Measurements from ENCODE around the gene SBK2.

SBK2 gene

GRCh38 chr19:55494172-55494761 lies 42.7 kb downstream of the SBK2 start:
- H3K27ac ChIP-seq (ENCODE audit: insufficient read depth in 1 of 2, low read depth in 1 of 2, low read length in 2 of 2, poor library complexity in 1 of 2, severe bottlenecking in 2 of 2): no peak overlapping the region
- peaks cover 0 to 6% (median 3%) of the 10 kb centered on the region in 4 experiments for H3K4me1 ChIP-seq (ENCODE audit: control extremely low read depth in 1 of 4, control insufficient read depth in 4 of 4, insufficient read depth in 4 of 4, low read length in 3 of 4)
- H3K4me3 ChIP-seq (ENCODE audit: control insufficient read depth in 1 of 7, extremely low read depth in 1 of 7, insufficient read depth in 4 of 7, low read depth in 2 of 7, low read length in 6 of 7): peak overlapping the region in 3 of 7 experiments; percentile 1 to 52 (median 36)
- no peaks in the 10 kb centered on the region for H3K9me3 ChIP-seq (ENCODE audit: control extremely low read depth in 1 of 5, control insufficient read depth in 4 of 5, insufficient read depth in 2 of 5, low read depth in 1 of 5, low read length in 4 of 5)
- WGBS (ENCODE audit: insufficient coverage): 69% methylated on average over 11 of the region's 22 CpGs
- DNase-seq: peak in 2 of 3 donors; percentile 11 to 38
- no peaks in the 10 kb centered on the region for H3K36me3 ChIP-seq (ENCODE audit: control insufficient read depth in 4 of 4, insufficient read depth in 4 of 4, low read length in 3 of 4)
- ChIA-PET POLR2A (no interaction called here), CTCF (interaction anchor here (2.5 kb wide), 1 partner anchor 10 kb away, joined by 13 read pairs; no protein-coding TSS in a partner anchor)
- peaks cover 0 to 28% (median 2%) of the 10 kb centered on the region in 5 experiments for H3K27me3 ChIP-seq (replicated peaks in 2 of 5; ENCODE audit: control insufficient read depth in 4 of 5, insufficient read depth in 5 of 5, low read length in 4 of 5)

- ChIA-PET POLR2A (no interaction called here), CTCF (interaction anchor here (2.5 to 2.7 kb wide), 2 partner anchors 10 to 26 kb away, joined by 12 to 13 read pairs; no protein-coding TSS in a partner anchor)
- WGBS (ENCODE audit: insufficient coverage): 81% methylated on average over 17 of the region's 38 CpGs
- peaks cover 0 to 28% (median 2%) of the 10 kb centered on the region in 5 experiments for H3K27me3 ChIP-seq (replicated peaks in 2 of 5; ENCODE audit: control insufficient read depth in 4 of 5, insufficient read depth in 5 of 5, low read length in 4 of 5)
- no peaks in the 10 kb centered on the region for H3K9me3 ChIP-seq (ENCODE audit: control extremely low read depth in 1 of 5, control insufficient read depth in 4 of 5, insufficient read depth in 2 of 5, low read depth in 1 of 5, low read length in 4 of 5)
- peak overlapping the region in 1 of 7 experiments; percentile 52 for H3K4me3 ChIP-seq (ENCODE audit: control insufficient read depth in 1 of 7, extremely low read depth in 1 of 7, insufficient read depth in 4 of 7, low read depth in 2 of 7, low read length in 6 of 7)
- H3K4me1 ChIP-seq (ENCODE audit: control extremely low read depth in 1 of 4, control insufficient read depth in 4 of 4, insufficient read depth in 4 of 4, low read length in 3 of 4): peaks cover 0 to 6% (median 2%) of the 10 kb centered on the region in 4 experiments
- H3K36me3 ChIP-seq (ENCODE audit: control insufficient read depth in 4 of 4, insufficient read depth in 4 of 4, low read length in 3 of 4): no peaks in the 10 kb centered on the region
- no peak for DNase-seq
- no peak overlapping the region for H3K27ac ChIP-seq (ENCODE audit: insufficient read depth in 1 of 2, low read depth in 1 of 2, low read length in 2 of 2, poor library complexity in 1 of 2, severe bottlenecking in 2 of 2)
Measured at GRCh38 chr19:55493645-55494171, 43.2 kb downstream of the SBK2 start.

DNA sequence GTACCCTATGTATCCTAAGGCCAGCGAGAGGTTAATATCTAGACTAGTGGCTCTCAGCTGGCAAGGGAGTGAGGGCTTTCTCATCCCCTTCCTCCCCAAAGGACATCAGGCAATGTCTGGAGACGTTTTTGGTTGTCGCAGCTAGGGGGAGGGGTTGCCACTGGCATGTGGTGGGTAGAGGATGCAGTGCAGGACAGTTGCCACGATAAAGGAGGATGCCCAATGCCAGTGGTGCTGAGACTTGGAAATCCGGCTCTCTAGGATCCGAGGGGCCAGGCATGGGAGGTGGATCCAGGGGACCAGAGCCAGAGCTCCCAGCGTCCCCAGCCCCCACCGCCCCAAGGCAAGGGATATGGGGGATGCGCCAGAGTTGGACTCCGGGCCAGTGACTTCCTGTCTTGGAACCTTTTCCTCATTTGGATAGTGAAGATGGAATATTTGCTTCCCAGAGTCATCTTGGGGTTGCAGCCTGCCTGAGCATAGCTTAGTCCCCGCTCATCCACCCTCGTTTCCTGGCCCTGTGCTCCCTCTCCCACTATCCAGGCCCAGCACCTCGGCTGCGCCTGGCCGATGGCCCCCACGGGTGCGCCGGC lies 43.8 kb downstream of the SBK2 start:
- POLR2A ChIA-PET: no interaction called here
- CTCF ChIA-PET: interaction anchor here (2.7 kb wide), 1 partner anchor 25 kb away, joined by 12 read pairs; no protein-coding TSS in a partner anchor
- no peak overlapping the region for H3K4me3 ChIP-seq (ENCODE audit: control insufficient read depth in 1 of 7, extremely low read depth in 1 of 7, insufficient read depth in 4 of 7, low read depth in 2 of 7, low read length in 6 of 7)

GRCh38 chr19:55492362-55492944 lies 44.5 kb downstream of the SBK2 start:
- Histone ChIP-seq H3K4me3 (ENCODE audit: control insufficient read depth in 1 of 7, extremely low read depth in 1 of 7, insufficient read depth in 4 of 7, low read depth in 2 of 7, low read length in 6 of 7) (no peak overlapping the region), H3K4me1 (ENCODE audit: control extremely low read depth in 1 of 4, control insufficient read depth in 4 of 4, insufficient read depth in 4 of 4, low read length in 3 of 4) (peaks cover 0 to 14% (median 11%) of the 10 kb centered on the region in 4 experiments), H3K9me3 (ENCODE audit: control extremely low read depth in 1 of 5, control insufficient read depth in 4 of 5, insufficient read depth in 2 of 5, low read depth in 1 of 5, low read length in 4 of 5) (no peaks in the 10 kb centered on the region), H3K36me3 (ENCODE audit: control insufficient read depth in 4 of 4, insufficient read depth in 4 of 4, low read length in 3 of 4) (no peaks in the 10 kb centered on the region), H3K27ac (ENCODE audit: insufficient read depth in 1 of 2, low read depth in 1 of 2, low read length in 2 of 2, poor library complexity in 1 of 2, severe bottlenecking in 2 of 2) (no peak overlapping the region), H3K27me3 (replicated peaks in 2 of 5; ENCODE audit: control insufficient read depth in 4 of 5, insufficient read depth in 5 of 5, low read length in 4 of 5) (peaks cover 0 to 28% (median 2%) of the 10 kb centered on the region in 5 experiments)
- 61% methylated on average over 11 of the region's 12 CpGs for WGBS (ENCODE audit: insufficient coverage)
- POLR2A ChIA-PET: no interaction called here
- CTCF ChIA-PET: interaction anchor here (0.8 to 2.7 kb wide), 2 partner anchors 18 to 25 kb away, joined by 3 to 12 read pairs; no protein-coding TSS in a partner anchor
- no peak for DNase-seq

More for the DNA sequence above, 43.8 kb downstream of the SBK2 start:
- no peak for DNase-seq
- Histone ChIP-seq H3K27me3 (replicated peaks in 2 of 5; ENCODE audit: control insufficient read depth in 4 of 5, insufficient read depth in 5 of 5, low read length in 4 of 5) (peaks cover 0 to 28% (median 2%) of the 10 kb centered on the region in 5 experiments), H3K4me1 (ENCODE audit: control extremely low read depth in 1 of 4, control insufficient read depth in 4 of 4, insufficient read depth in 4 of 4, low read length in 3 of 4) (peaks cover 0 to 9% (median 6%) of the 10 kb centered on the region in 4 experiments), H3K27ac (ENCODE audit: insufficient read depth in 1 of 2, low read depth in 1 of 2, low read length in 2 of 2, poor library complexity in 1 of 2, severe bottlenecking in 2 of 2) (no peak overlapping the region), H3K36me3 (ENCODE audit: control insufficient read depth in 4 of 4, insufficient read depth in 4 of 4, low read length in 3 of 4) (no peaks in the 10 kb centered on the region), H3K9me3 (ENCODE audit: control extremely low read depth in 1 of 5, control insufficient read depth in 4 of 5, insufficient read depth in 2 of 5, low read depth in 1 of 5, low read length in 4 of 5) (no peaks in the 10 kb centered on the region)
- 80% methylated on average over 13 of the region's 18 CpGs for WGBS (ENCODE audit: insufficient coverage)

DNA sequence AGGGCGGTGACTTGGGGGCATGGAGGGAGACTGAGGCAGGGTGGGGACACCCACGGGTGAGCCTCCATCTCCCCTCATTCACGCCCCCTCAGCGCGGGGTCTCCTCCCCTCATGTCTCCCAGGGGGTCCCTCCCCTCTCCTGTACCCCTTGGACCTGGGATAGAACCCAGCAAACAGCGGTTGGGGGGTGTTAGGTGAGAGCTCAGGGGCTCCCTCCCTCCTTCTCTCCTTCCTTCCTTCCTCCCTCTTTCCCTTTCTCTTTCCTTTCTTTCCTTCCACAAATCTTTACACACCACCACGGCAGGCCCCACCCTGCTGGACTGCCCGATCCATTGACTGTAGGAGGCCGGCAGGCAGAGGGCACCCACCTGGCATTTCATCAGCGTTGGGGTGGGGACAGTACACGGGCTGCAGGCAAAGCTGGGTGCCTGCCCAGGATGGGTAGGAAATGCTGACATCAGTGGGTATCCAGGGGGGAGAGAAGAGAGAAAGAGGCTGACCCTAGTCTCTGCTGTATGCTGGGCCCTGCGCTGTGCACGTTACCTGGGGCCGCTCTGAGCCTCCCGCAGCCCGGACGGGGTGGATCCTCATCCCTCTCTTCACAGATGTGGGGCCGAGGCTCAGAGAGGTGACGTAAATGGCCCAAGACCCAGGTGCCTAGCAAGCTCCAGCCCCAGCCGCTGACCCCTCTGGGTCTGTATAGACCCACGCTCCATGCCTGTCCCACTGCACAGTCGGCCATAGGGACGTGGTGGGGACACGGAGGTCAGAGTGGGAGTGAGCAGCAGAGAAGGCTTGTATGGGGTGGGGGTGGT lies 45.2 kb downstream of the SBK2 start:
- peaks cover 0 to 28% (median 2%) of the 10 kb centered on the region in 5 experiments for H3K27me3 ChIP-seq (replicated peaks in 2 of 5; ENCODE audit: control insufficient read depth in 4 of 5, insufficient read depth in 5 of 5, low read length in 4 of 5)
- POLR2A ChIA-PET: interaction anchor here (1.2 kb wide), 1 partner anchor 15 kb away, joined by 6 read pairs; no protein-coding TSS in a partner anchor
- H3K4me1 ChIP-seq (ENCODE audit: control extremely low read depth in 1 of 4, control insufficient read depth in 4 of 4, insufficient read depth in 4 of 4, low read length in 3 of 4): peaks cover 0 to 18% (median 17%) of the 10 kb centered on the region in 4 experiments
- H3K27ac ChIP-seq (ENCODE audit: insufficient read depth in 1 of 2, low read depth in 1 of 2, low read length in 2 of 2, poor library complexity in 1 of 2, severe bottlenecking in 2 of 2): no peak overlapping the region
- no peak for DNase-seq
- H3K9me3 ChIP-seq (ENCODE audit: control extremely low read depth in 1 of 5, control insufficient read depth in 4 of 5, insufficient read depth in 2 of 5, low read depth in 1 of 5, low read length in 4 of 5): no peaks in the 10 kb centered on the region
- H3K36me3 ChIP-seq (ENCODE audit: control insufficient read depth in 4 of 4, insufficient read depth in 4 of 4, low read length in 3 of 4): no peaks in the 10 kb centered on the region
- no peak overlapping the region for H3K4me3 ChIP-seq (ENCODE audit: control insufficient read depth in 1 of 7, extremely low read depth in 1 of 7, insufficient read depth in 4 of 7, low read depth in 2 of 7, low read length in 6 of 7)
- 89% methylated on average over 14 of the region's 24 CpGs for WGBS (ENCODE audit: insufficient coverage)
- CTCF ChIA-PET: interaction anchor here (0.8 to 2.7 kb wide), 3 partner anchors 12 to 24 kb away, joined by 3 to 12 read pairs (median 5); no protein-coding TSS in a partner anchor

DNA sequence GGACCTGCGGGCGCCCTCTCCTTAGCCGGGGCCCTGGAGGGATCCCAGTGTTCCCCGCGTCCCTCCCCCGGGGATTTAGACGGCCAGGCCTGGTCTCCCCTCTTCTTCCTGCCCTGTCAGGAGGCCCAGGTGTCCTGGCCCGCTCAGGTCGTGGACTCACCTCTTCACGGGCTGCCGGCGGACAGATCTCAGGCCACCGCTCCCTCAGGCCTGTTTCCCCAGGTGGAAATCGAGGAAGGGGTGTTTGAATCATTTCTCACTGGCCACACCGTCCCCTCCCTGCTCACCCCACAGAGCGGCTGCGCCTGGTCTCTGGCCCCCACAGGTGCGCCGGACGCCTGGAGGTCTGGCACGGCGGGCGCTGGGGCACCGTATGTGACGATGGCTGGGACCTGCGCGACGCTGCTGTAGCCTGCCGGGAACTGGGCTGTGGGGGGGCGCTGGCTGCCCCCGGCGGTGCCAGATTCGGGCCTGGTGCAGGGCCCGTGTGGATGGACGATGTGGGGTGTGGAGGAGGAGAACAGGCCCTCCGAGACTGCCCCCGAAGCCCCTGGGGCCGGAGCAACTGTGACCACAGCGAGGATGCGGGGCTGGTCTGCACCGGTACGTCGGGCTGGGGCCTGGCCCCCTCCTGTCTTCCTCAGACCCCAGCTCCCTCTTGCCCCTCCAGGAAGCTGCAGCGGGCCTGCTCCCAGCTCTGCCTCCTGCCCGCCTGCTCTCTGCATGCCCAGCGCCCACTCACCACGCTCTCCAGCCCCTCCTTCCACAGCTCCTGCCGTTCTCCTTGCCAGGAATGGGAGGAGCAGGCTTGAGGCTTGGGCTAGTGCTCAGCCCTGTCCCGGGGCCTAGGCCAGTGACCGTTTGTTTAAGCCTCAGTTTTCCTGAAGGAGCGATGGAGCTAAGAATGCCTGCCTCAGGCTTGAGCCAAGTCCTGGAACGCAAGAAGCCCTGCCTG lies 46.2 kb downstream of the SBK2 start:
- H3K36me3 ChIP-seq (ENCODE audit: control insufficient read depth in 4 of 4, insufficient read depth in 4 of 4, low read length in 3 of 4): no peaks in the 10 kb centered on the region
- POLR2A ChIA-PET: interaction anchor here (1.2 kb wide), 1 partner anchor 14 kb away, joined by 6 read pairs; no protein-coding TSS in a partner anchor

More for the DNA sequence above, 46.2 kb downstream of the SBK2 start:
- H3K4me1 ChIP-seq (ENCODE audit: control extremely low read depth in 1 of 4, control insufficient read depth in 4 of 4, insufficient read depth in 4 of 4, low read length in 3 of 4): peaks cover 0 to 27% (median 21%) of the 10 kb centered on the region in 4 experiments
- no peak for DNase-seq
- CTCF ChIA-PET: interaction anchor here (1.1 to 2.7 kb wide), 2 partner anchors 13 to 23 kb away, joined by 5 to 12 read pairs; no protein-coding TSS in a partner anchor
- no peaks in the 10 kb centered on the region for H3K9me3 ChIP-seq (ENCODE audit: control extremely low read depth in 1 of 5, control insufficient read depth in 4 of 5, insufficient read depth in 2 of 5, low read depth in 1 of 5, low read length in 4 of 5)
- no peak overlapping the region for H3K4me3 ChIP-seq (ENCODE audit: control insufficient read depth in 1 of 7, extremely low read depth in 1 of 7, insufficient read depth in 4 of 7, low read depth in 2 of 7, low read length in 6 of 7)
- 87% methylated on average over 39 of the region's 52 CpGs for WGBS (ENCODE audit: insufficient coverage)
- H3K27me3 ChIP-seq (replicated peaks in 2 of 5; ENCODE audit: control insufficient read depth in 4 of 5, insufficient read depth in 5 of 5, low read length in 4 of 5): peaks cover 0 to 28% (median 2%) of the 10 kb centered on the region in 5 experiments
- no peak overlapping the region for H3K27ac ChIP-seq (ENCODE audit: insufficient read depth in 1 of 2, low read depth in 1 of 2, low read length in 2 of 2, poor library complexity in 1 of 2, severe bottlenecking in 2 of 2)
